ENCODE measurements around the gene CCDC40.
A peak's percentile ranks its signal among the peaks of the same experiment; 100 is the strongest.
"Not testable (repeated sequence)": the region's sequence is repeated elsewhere in the genome, so short reads cannot be mapped to it uniquely, and the experiment has no call there.

The CCDC40 gene

DNA sequence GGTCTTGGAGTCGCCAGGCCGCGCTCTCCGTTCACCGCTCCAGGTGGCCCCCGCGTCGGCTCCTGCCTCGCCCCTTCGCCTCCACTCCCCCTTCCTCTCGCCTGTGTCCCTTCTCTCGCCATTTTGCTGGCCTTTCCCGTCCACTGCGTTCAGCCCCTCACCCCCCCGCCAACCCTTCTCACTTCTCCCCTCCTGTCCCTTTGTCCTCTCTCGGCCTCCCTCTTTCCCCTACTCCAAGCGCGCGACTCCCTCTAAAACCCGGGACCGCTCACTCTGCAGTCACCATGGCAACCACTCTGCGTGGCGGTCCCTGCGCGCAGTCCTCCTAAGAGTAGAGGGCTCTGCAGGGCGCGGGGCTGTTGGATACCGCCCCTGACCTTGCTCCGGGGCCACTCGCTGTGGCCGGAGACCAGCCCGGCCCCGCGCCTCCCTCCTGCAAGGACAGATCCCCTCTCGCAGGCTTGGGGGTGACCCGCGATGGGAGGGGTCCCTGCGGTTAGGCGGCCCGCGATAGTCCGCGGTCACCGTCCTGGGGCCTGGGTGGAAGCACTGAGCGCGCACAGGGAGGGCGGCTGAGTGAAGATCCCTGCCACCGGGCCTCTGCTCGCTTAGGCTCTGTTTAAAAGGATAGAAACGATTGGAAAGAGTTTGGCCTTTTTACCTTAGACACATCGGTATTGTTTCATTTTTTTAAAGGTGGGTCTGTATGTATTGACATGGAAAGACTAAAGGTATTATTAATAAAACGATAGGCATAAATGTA is 454 bp downstream of the CCDC40 start:
- peak overlapping the region; percentile 91 for H3K4me3 ChIP-seq (ENCODE audit: low read depth, low read length)

- H3K4me3 ChIP-seq (ENCODE audit: low read depth, low read length) = no peak overlapping the region
These were observed 7.5 kb downstream of the CCDC40 start for GRCh38 chr17:80043963-80044362.

DNA sequence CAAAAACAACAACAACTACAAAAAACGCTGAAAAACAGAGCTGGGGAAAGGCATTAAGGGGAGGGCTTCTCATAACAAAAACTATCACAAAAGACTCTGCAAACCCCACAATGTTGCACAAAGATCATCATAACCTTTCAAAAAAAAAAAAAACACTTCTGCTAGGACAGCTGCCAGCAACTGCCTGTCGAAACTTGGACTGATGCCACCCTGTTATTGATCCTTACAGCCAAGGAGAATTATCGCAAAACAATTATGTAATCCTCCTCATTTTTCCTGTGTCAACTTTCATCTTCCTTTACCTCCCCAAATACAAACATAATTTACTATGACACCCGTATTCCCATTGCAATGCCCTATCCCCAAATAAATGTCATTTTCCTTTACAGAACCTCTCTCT is 9.3 kb downstream of the CCDC40 start:
- no peak overlapping the region for H3K4me3 ChIP-seq (ENCODE audit: low read depth, low read length)

GRCh38 chr17:80046709-80047108 is 10.3 kb downstream of the CCDC40 start:
- not testable (repeated sequence) for H3K4me3 ChIP-seq (ENCODE audit: low read depth, low read length)

DNA sequence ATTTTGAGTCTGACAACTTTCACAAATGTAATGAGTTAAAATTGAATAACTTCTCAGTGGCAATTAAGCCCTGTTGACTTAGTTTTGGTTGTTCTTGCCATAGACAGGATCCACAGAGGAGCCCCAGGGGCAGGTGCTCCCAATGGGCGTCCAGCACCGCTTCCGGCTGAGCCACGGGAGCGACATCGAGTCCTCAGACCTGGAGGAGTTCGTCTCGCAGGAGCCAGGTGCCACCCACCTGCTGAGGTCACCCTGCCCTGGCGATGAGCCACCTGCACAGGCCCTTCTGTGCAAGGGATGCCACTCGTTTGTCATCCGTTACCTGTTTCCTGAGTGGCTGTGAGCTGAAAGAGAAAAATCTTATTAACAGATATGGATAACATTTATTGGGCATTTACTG is 10.7 kb downstream of the CCDC40 start:
- no peak overlapping the region for H3K4me3 ChIP-seq (ENCODE audit: low read depth, low read length)

DNA sequence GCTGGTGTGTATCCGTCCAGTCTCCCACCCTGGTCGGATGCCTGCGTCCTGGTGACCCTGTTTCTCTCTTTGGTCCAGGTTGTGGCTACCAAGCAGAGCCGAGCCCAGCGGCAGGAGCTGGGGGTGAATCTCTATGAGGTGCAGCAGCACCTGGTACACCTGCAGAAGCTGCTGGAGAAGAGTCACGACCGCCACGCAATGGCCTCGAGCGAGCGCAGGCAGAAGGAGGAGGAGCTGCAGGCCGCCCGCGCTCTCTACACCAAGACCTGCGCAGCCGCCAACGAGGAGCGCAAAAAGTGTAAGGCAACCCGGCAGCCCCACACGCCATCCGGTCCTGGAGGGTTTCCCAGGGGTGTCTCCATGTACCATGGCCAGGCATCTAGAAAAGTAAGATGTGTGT is 13.5 kb downstream of the CCDC40 start:
- H3K4me3 ChIP-seq (ENCODE audit: low read depth, low read length) = no peak overlapping the region

DNA sequence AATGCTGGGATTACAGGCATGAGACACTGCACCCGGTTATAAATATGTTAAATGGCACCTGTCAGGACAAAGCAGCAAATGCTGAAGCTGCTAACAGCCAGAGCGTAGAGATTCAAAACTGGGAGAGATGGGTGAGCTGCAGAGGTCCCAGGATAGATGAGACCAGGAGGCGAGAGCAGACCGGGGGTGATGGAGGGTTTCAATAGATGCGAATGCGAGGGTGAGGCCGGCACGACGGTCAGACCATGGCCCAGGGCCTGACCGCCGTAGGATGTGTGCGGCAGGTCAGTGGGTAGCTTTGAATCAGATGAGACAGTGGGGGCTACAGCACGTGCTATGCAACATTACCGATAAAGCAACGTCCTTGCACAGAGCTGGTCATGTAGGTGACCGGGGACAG is 14.3 kb downstream of the CCDC40 start:
- H3K4me3 ChIP-seq (ENCODE audit: low read depth, low read length) = no peak overlapping the region

- no peak overlapping the region for H3K4me3 ChIP-seq (ENCODE audit: low read depth, low read length)
These were observed 15.2 kb downstream of the CCDC40 start for GRCh38 chr17:80051681-80052080.

- H3K4me3 ChIP-seq (ENCODE audit: low read depth, low read length) = no peak overlapping the region
These were observed 16.7 kb downstream of the CCDC40 start for GRCh38 chr17:80053102-80053501.

- no peak overlapping the region for H3K4me3 ChIP-seq (ENCODE audit: low read depth, low read length)
These were observed 19.2 kb downstream of the CCDC40 start for GRCh38 chr17:80055597-80055996.

GRCh38 chr17:80058311-80058955 is 22.0 kb downstream of the CCDC40 start:
- no peak overlapping the region for H3K4me3 ChIP-seq (ENCODE audit: low read depth, low read length)

GRCh38 chr17:80060644-80061043 is 24.2 kb downstream of the CCDC40 start:
- H3K4me3 ChIP-seq (ENCODE audit: low read depth, low read length) = no peak overlapping the region

GRCh38 chr17:80061421-80061820 is 25.0 kb downstream of the CCDC40 start:
- H3K4me3 ChIP-seq (ENCODE audit: low read depth, low read length) = no peak overlapping the region

DNA sequence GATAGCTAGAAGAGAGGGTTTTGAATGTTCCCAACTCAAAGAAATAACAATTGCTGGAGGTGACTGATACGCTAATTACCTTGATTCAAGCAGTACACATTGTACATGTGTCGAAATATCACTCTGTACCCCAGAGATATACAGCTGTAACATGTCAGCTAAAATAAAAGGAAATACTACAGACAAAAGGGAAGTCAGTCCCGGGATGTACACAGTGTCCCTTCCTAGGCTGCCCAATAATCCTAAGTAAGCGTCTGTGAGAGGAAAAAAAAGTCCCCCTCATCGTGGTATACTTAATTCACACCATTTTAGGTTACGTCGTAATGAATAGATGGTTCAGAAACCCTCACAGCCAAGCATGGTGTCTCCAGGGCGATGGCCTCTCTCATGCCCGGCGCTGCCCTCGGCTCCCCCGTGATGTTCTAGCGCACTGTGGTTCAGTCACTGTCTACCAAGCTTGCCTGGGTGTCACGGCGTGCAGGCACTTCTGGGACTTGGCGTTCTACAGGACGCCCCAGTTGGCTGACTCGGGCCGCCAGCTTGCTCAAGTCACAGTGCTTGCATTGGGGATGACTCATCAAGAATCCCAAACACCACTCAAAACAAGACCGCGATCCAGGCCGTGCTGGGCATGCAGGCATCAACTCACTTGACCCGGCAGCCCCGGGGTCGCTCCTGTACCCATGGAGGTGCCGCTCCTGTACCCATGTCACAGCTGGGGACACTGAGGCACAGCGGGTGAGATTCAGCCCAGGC is 27.6 kb downstream of the CCDC40 start:
- H3K4me3 ChIP-seq (ENCODE audit: low read depth, low read length) = no peak overlapping the region

DNA sequence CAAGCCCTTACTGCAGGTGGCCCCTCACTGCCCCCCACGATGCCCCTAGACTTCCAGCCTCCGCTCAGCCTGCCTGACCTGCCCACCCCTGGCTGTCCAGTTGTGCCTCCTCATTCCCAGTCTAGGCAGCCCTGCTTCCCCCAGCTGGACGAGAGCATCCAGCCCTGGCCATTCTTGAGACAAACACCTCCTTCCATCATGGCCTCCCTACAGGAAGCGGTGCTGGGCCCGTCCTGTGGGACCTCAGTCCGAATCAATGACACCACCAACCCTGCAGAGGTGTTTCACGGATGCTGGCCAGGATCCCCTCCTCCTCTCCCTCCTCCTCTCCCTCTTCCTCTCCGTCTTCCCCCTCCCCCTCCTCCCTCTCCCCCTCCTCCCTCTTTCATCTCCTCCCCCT is 28.3 kb downstream of the CCDC40 start:
- H3K4me3 ChIP-seq (ENCODE audit: low read depth, low read length) = no peak overlapping the region

- no peak overlapping the region for H3K4me3 ChIP-seq (ENCODE audit: low read depth, low read length)
These were observed 29.2 kb downstream of the CCDC40 start for GRCh38 chr17:80065478-80066170.

GRCh38 chr17:80067393-80067986 is 31.0 kb downstream of the CCDC40 start:
- no peak overlapping the region for H3K4me3 ChIP-seq (ENCODE audit: low read depth, low read length)

DNA sequence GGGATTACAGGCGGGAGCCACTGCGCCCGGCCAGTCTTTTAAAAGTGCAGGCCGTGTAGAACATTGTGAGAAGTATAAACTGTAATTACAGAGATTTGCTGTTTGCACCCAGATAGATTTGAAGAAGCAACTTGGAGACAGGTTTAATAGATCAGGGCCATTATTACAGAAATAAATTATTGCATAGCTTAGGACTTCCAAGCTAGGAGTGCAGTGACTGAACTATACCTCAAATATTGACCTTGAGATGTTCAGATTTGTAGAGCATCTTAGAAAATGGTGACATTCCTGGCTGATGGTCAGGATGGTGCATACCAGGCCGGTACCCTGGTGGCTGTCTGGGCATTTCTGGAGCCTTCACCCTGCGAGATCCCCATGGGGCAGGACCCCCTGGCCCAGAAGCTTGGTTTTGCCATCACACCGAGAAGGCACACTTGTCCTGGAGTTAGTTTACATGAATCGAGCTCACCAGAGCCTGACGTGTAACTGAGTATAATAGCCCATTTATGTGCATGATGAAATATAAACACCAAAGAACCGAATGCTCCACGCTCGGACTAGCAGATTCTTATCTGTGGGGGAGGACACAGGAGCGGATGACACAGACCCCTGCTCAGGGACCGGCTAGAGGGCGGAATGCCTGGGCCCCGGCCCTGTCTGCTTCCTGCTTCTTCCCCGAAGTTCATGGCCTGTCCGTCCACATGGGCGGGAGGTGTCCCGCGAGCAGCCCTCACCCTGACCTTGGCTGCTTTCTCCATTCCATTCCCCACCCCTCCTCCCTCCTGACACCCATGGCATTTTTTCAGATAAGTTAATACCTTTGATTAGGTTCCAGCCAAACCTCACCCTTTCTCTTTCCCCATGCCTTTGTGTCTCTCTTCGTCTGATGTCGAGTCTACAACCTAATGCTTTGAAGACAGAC is 32.1 kb downstream of the CCDC40 start:
- no peak overlapping the region for H3K4me3 ChIP-seq (ENCODE audit: low read depth, low read length)

GRCh38 chr17:80070375-80071115 is 34.1 kb downstream of the CCDC40 start:
- no peak overlapping the region for H3K4me3 ChIP-seq (ENCODE audit: low read depth, low read length)

All from iPS-11a (cell line).